GM12891 (cell line): ENCODE results near the gene CYB561D2.

Experiments
- PAX5 ChIP-seq: IDR thresholded peaks from 2 replicates; pipeline ENCODE4 v1.6.1; 2011; ENCODE audit warnings: low read length, moderate library complexity, mild to moderate bottlenecking; ENCODE audit not compliant: insufficient read depth, severe bottlenecking
- POLR2A ChIP-seq: IDR thresholded peaks from 2 replicates; pipeline ENCODE4 v1.6.1; 2011; ENCODE audit warnings: low read depth, low read length, control low read depth
- POLR2AphosphoS5 ChIP-seq: IDR thresholded peaks from 2 replicates; pipeline ENCODE4 v1.6.1; 2011; ENCODE audit warnings: low read depth, low read length, control low read depth
- POU2F2 ChIP-seq: IDR thresholded peaks from 2 replicates; pipeline ENCODE4 v1.6.1; 2011; ENCODE audit warnings: low read depth, mild to moderate bottlenecking, control low read depth, low read length, moderate library complexity
- TAF1 ChIP-seq: IDR thresholded peaks from 2 replicates; pipeline ENCODE4 v1.6.1; 2011; ENCODE audit warnings: low read depth, low read length, control low read depth

GRCh38 chr3:50342813-50343633, 7.6 kb upstream of the CYB561D2 start:
- no peak for TF ChIP-seq PAX5
- no peak for TF ChIP-seq POLR2A
- TF ChIP-seq POU2F2, result no peak
- TF ChIP-seq POLR2AphosphoS5, result no peak
- no peak for TF ChIP-seq TAF1
